HFFc6 (cell line): ENCODE measurements around the gene NET1. TPM values are rescaled to one million over a fixed set of nuclear protein-coding genes. Genes with fewer than 3 reads are reported as not detected.

Source experiments
- DNase-seq: peaks from one replicate; pipeline ENCODE4 v3.0.0-alpha.2; 2018
- H3K27ac Mint-ChIP-seq: 2 replicates; pipeline ENCODE4 v1.8.0; 2020; ENCODE audit warnings: mild to moderate bottlenecking, mixed read lengths
- H3K27me3 Mint-ChIP-seq: 2 replicates; pipeline ENCODE4 v1.8.0; 2021; ENCODE audit warnings: mild to moderate bottlenecking, moderate library complexity, mixed read lengths; ENCODE audit not compliant: insufficient read depth
- H3K36me3 Mint-ChIP-seq: 2 replicates; pipeline ENCODE4 v1.8.0; 2021; ENCODE audit warnings: low read depth, mixed read lengths
- H3K4me1 Mint-ChIP-seq: 2 replicates; pipeline ENCODE4 v1.8.0; 2020; ENCODE audit warnings: low read depth, mixed read lengths
- H3K4me3 Mint-ChIP-seq: 2 replicates; pipeline ENCODE4 v1.8.0; 2020; ENCODE audit warnings: mild to moderate bottlenecking, moderate library complexity, mixed read lengths
- H3K9me3 Mint-ChIP-seq: 2 replicates; pipeline ENCODE4 v1.8.0; 2020; ENCODE audit warnings: mild to moderate bottlenecking, mixed read lengths
- total RNA-seq, 6 experiments: library from RNA; stranded (reverse); fragmentation: NEBNext Ultra II Directional; extraction: Animal tissue kit (Norgen Biotek cat#: 25700); gene quantifications; 2 replicates in 1 of 6; 3 replicates in 5 of 6; pipeline ENCODE4 v1.2.3, GENCODE V29; 2021
- TF ChIP-seq, protein P1 (sequence below): fragments of 200-600 bp; sonication (generic); IDR thresholded peaks from 2 replicates; pipeline ENCODE4 v1.5.0; 2021; ENCODE audit warnings: antibody characterized with exemption, mild to moderate bottlenecking

Gene NET1
- total RNA-seq, 6 experiments from 2014 or later: 65.1 to 92.9 (median 86.6) TPM

DNA sequence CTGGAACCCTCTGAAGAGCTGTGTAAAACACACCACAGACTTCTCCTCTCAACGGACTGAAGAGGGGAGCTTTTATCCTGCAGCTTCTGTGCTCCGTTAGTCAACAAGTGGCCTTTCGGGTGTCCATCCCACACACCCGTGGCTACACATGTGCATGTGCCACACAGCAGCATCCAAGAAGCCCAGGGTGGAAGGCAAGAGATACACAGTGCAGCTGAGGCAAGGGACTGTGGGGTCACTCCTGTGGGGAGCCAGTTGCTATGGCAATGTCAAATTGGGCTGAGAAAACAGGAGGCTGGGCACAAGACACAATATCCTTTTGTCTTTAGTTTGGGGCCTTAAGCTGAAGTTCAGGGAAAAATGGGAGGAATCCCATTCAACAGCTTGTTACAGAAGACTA is 28.7 kb downstream of the NET1 start:
- peaks cover 30% of the 10 kb centered on the region for H3K4me1 Mint-ChIP-seq

DNA sequence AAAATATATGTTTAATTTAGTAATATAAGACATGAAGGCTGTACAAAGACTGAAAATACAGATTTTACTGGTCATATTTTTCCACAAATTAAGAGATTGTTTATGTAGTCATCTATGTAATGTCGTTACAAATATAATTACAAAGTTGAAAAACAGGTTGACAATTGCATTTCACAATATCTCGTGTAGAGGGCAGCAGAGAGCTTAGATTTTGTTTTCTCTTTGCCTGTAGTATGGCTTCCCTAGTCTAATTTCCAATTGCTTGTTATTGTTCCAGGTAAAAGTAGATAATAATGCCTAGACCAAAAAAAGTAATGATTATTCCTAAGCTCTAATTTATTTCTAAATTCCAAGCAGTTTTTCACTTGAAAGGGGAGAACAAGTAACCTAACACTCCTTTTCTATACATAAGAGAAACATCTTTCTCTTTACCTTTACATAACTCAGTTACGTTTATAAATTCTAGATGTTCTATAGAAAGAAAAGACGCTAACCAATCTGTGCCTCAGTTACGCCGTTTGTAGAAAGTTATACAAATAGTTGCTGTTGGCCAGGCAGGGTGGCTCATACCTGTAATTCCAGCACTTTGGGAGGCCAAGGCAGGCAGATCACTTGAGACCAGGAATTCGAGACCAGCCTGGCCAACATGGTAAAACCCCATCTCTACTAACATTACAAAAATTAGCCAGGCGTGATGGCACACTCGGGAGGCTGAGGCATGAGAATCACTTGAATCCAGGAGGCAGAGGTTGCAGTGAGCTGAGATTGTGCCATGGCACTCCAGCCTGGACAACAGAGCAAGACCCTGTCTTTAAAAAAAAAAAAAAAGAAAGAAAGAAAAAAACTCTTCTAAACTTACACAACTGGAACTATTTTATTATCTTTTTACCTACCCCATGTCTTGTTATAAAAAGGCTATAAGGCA is 30.0 kb downstream of the NET1 start:
- TF ChIP-seq, protein P1, sequence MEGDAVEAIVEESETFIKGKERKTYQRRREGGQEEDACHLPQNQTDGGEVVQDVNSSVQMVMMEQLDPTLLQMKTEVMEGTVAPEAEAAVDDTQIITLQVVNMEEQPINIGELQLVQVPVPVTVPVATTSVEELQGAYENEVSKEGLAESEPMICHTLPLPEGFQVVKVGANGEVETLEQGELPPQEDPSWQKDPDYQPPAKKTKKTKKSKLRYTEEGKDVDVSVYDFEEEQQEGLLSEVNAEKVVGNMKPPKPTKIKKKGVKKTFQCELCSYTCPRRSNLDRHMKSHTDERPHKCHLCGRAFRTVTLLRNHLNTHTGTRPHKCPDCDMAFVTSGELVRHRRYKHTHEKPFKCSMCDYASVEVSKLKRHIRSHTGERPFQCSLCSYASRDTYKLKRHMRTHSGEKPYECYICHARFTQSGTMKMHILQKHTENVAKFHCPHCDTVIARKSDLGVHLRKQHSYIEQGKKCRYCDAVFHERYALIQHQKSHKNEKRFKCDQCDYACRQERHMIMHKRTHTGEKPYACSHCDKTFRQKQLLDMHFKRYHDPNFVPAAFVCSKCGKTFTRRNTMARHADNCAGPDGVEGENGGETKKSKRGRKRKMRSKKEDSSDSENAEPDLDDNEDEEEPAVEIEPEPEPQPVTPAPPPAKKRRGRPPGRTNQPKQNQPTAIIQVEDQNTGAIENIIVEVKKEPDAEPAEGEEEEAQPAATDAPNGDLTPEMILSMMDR: peak; percentile 85
- no peak overlapping the region for H3K27ac Mint-ChIP-seq
- no peaks in the 10 kb centered on the region for H3K9me3 Mint-ChIP-seq
- peaks cover 10% of the 10 kb centered on the region for H3K36me3 Mint-ChIP-seq
- peak; percentile 45 for DNase-seq
- H3K4me3 Mint-ChIP-seq: no peak overlapping the region
- H3K27me3 Mint-ChIP-seq: no peaks in the 10 kb centered on the region; the same call in 1 of the 2 replicates
- H3K4me1 Mint-ChIP-seq: peaks cover 30% of the 10 kb centered on the region

More for the DNA sequence above, 28.7 kb downstream of the NET1 start:
- TF ChIP-seq, protein P1: no peak
- no peaks in the 10 kb centered on the region for H3K9me3 Mint-ChIP-seq
- H3K36me3 Mint-ChIP-seq: no peaks in the 10 kb centered on the region
- no peaks in the 10 kb centered on the region for H3K27me3 Mint-ChIP-seq
- H3K27ac Mint-ChIP-seq: no peak overlapping the region
- DNase-seq: no peak
- H3K4me3 Mint-ChIP-seq: no peak overlapping the region

DNA sequence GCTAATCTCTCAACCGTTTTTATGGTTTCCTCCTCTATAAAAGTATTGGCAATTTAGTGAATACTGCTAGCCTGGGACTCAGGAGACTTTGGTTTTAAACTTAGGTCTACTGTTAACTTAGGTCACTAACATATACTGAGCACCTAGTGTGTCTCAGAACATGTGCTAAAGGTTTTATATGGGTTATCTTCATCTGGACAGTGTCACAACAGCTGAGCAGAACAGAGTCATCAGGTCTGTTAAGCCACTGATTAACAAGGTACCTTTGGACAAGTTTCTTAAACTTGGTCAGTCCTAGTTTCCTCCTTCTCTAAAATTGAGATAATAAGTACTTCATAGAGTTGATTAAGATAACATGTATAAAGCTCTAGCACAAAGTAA is 30.6 kb downstream of the NET1 start:
- no peak overlapping the region for H3K27ac Mint-ChIP-seq

DNA sequence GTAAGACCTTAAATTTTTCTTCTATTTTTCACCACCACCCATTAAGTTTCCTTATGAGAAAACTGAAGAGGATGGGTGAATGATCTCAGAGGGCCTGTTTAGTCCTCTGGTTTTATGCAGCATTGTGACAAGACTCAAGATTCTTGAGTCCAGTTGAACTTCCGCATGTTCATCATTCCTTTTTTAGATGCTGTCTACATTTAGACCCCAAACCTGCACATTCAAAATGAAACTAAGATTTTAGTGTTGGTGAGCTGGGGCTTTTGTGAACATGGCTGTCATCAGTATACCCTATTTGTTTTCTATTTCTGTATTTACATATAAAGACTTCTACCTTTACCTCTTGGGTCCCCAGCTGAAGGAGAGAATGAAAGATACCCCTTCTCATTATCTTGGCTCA is 31.1 kb downstream of the NET1 start:
- DNase-seq: no peak
- no peak overlapping the region for H3K4me3 Mint-ChIP-seq
- peaks cover 25% of the 10 kb centered on the region for H3K4me1 Mint-ChIP-seq
- no peaks in the 10 kb centered on the region for H3K9me3 Mint-ChIP-seq
- H3K27ac Mint-ChIP-seq: no peak overlapping the region
- TF ChIP-seq, protein P1: no peak
- H3K27me3 Mint-ChIP-seq: no peaks in the 10 kb centered on the region; the same call in 1 of the 2 replicates
- H3K36me3 Mint-ChIP-seq: peaks cover 19% of the 10 kb centered on the region

More for the DNA sequence above, 30.6 kb downstream of the NET1 start:
- Mint-ChIP-seq H3K27me3 (no peaks in the 10 kb centered on the region; the same call in 1 of the 2 replicates), H3K4me3 (no peak overlapping the region), H3K36me3 (peaks cover 16% of the 10 kb centered on the region), H3K9me3 (no peaks in the 10 kb centered on the region), H3K4me1 (peaks cover 24% of the 10 kb centered on the region)
- TF ChIP-seq, protein P1: no peak
- no peak for DNase-seq

DNA sequence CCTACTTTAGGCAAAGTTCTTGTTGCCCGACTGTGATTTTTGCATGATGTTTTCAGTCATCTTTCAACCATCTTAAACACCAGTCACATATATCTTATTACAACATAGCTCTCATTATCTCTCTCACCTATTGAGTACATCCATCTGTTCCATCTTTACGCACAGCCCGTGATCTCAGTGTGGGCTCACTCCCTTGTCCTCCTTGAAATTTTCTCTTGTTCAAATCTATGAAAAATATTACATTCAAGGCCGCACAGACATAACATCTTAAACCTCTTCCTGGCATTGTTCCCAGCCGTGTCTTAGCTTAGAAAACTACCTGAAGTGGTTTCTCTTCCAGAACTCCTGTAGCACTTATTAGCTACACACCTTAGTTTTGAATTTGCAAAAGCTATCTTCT is 32.6 kb downstream of the NET1 start:
- Mint-ChIP-seq H3K36me3 (peaks cover 20% of the 10 kb centered on the region), H3K27ac (no peak overlapping the region), H3K27me3 (no peaks in the 10 kb centered on the region; the same call in 1 of the 2 replicates), H3K4me3 (no peak overlapping the region), H3K9me3 (no peaks in the 10 kb centered on the region), H3K4me1 (peaks cover 40% of the 10 kb centered on the region)
- TF ChIP-seq, protein P1: no peak
- no peak for DNase-seq
